GM23338 (cell line): ENCODE measurements around the gene AFAP1. TPM values are rescaled to one million over a fixed set of nuclear protein-coding genes. Genes with fewer than 3 reads are reported as not detected.

Source experiments
- ATAC-seq: fragments of 200-7000 bp; cut with Tn5 transposase; 3 replicates; pipeline ENCODE4 v1.9.1; 2020
- DNase-seq: peaks from one replicate; pipeline ENCODE4 v3.0.0-alpha.2; 2015; ENCODE audit warnings: low spot score
- H2AFZ ChIP-seq: fragments of 200-600 bp; sonication (generic); 2 replicates; pipeline ENCODE4 v1.8.0; 2016; ENCODE audit warnings: antibody characterized with exemption, mild to moderate bottlenecking, moderate library complexity
- H3F3A ChIP-seq: fragments of 200-600 bp; sonication (generic); replicated peaks from 2 replicates; pipeline ENCODE4 v1.8.0; 2017; ENCODE audit warnings: antibody characterized with exemption, mixed run types, low read depth
- H3K27ac ChIP-seq: fragments of 200-600 bp; sonication (generic); 2 replicates; pipeline ENCODE4 v1.6.1; 2016; ENCODE audit warnings: low read depth
- H3K27me3 ChIP-seq: fragments of 200-600 bp; sonication (generic); 2 replicates; pipeline ENCODE4 v1.8.0; 2016; ENCODE audit warnings: mild to moderate bottlenecking, mixed run types, moderate library complexity; ENCODE audit not compliant: insufficient read depth
- H3K36me3 ChIP-seq: fragments of 200-600 bp; sonication (generic); 2 replicates; pipeline ENCODE4 v1.8.0; 2016; ENCODE audit warnings: mild to moderate bottlenecking; ENCODE audit not compliant: insufficient read depth
- H3K4me1 ChIP-seq: fragments of 200-600 bp; sonication (generic); 2 replicates; pipeline ENCODE4 v1.8.0; 2016; ENCODE audit warnings: mild to moderate bottlenecking, moderate library complexity; ENCODE audit not compliant: insufficient read depth
- H3K4me2 ChIP-seq: fragments of 200-600 bp; sonication (generic); 2 replicates; pipeline ENCODE4 v1.7.1; 2017; ENCODE audit warnings: mixed run types
- H3K4me3 ChIP-seq: fragments of 200-600 bp; sonication (generic); 2 replicates; pipeline ENCODE4 v1.6.1; 2016; ENCODE audit warnings: mixed run types
- H3K79me2 ChIP-seq: fragments of 200-600 bp; sonication (generic); replicated peaks from 2 replicates; pipeline ENCODE4 v1.8.0; 2017; ENCODE audit warnings: mild to moderate bottlenecking; ENCODE audit not compliant: insufficient read depth
- H3K9me2 ChIP-seq: fragments of 200-600 bp; sonication (generic); 2 replicates; pipeline ENCODE4 v1.8.0; 2017; ENCODE audit not compliant: insufficient read depth
- H4K20me1 ChIP-seq: fragments of 200-600 bp; sonication (generic); replicated peaks from 2 replicates; pipeline ENCODE4 v1.8.0; 2017; ENCODE audit warnings: mild to moderate bottlenecking; ENCODE audit not compliant: insufficient read depth
- H3K27ac Mint-ChIP-seq: 2 replicates; pipeline ENCODE4 v1.8.0; 2020; ENCODE audit warnings: inconsistent platforms, mild to moderate bottlenecking, moderate library complexity, mixed read lengths
- H3K27me3 Mint-ChIP-seq: 3 replicates; pipeline ENCODE4 v1.8.0; 2022; ENCODE audit warnings: low read depth, mild to moderate bottlenecking, moderate library complexity, mixed read lengths, inconsistent platforms; ENCODE audit not compliant: insufficient read depth, poor library complexity
- H3K36me3 Mint-ChIP-seq: 3 replicates; pipeline ENCODE4 v1.8.0; 2021; ENCODE audit warnings: low read depth, mild to moderate bottlenecking, inconsistent platforms, moderate library complexity, mixed read lengths
- H3K4me1 Mint-ChIP-seq: 3 replicates; pipeline ENCODE4 v1.8.0; 2020; ENCODE audit warnings: mild to moderate bottlenecking, inconsistent platforms, mixed read lengths
- H3K4me3 Mint-ChIP-seq: 3 replicates; pipeline ENCODE4 v1.8.0; 2021; ENCODE audit warnings: moderate library complexity, mild to moderate bottlenecking, inconsistent platforms, mixed read lengths
- H3K9me3 Mint-ChIP-seq: 3 replicates; pipeline ENCODE4 v1.8.0; 2020; ENCODE audit warnings: moderate library complexity, mild to moderate bottlenecking, inconsistent platforms, mixed read lengths
- CREB1 ChIP-seq: fragments of 250-450 bp; sonication (Bioruptor Pico); IDR thresholded peaks from 2 replicates; pipeline ENCODE4 v1.5.0; 2020; ENCODE audit warnings: low read depth, mild to moderate bottlenecking, moderate library complexity
- CTCF ChIP-seq, 2 experiments: fragments of 200-600 bp in 1 of 2; sonication (generic) in 1 of 2; conservative IDR thresholded peaks; 2 replicates each; pipeline versions ENCODE4 v1.5.1 to v1.6.1; 2016 to 2017; ENCODE audit warnings: antibody characterized with exemption in 2 of 2, low read depth in 2 of 2, mild to moderate bottlenecking in 2 of 2, moderate library complexity in 1 of 2
- EZH2phosphoT487 ChIP-seq: fragments of 200-600 bp; sonication (generic); IDR thresholded peaks from one replicate; pipeline ENCODE4 v1.8.1; 2018; ENCODE audit warnings: antibody characterized with exemption; ENCODE audit not compliant: unreplicated experiment
- POLR2AphosphoS5 ChIP-seq: IDR thresholded peaks from 2 replicates; pipeline ENCODE4 v1.6.1; 2016; ENCODE audit warnings: antibody characterized with exemption, low read depth
- REST ChIP-seq: IDR thresholded peaks from one replicate; pipeline ENCODE4 v1.6.1; 2018; ENCODE audit warnings: antibody characterized with exemption; ENCODE audit not compliant: unreplicated experiment
- STAT1 ChIP-seq: IDR thresholded peaks from one replicate; pipeline ENCODE4 v1.6.1; 2016; ENCODE audit warnings: antibody characterized with exemption; ENCODE audit not compliant: unreplicated experiment
- ZNF114 ChIP-seq: fragments of 250-450 bp; sonication (Bioruptor Pico); IDR thresholded peaks from 2 replicates; pipeline ENCODE4 v1.5.0; 2020; ENCODE audit warnings: mild to moderate bottlenecking, moderate library complexity
- ZNF331 ChIP-seq: fragments of 250-450 bp; sonication (Bioruptor Pico); IDR thresholded peaks from 2 replicates; pipeline ENCODE4 v1.5.0; 2020; ENCODE audit warnings: low read depth, mild to moderate bottlenecking, moderate library complexity
- polyA plus RNA-seq: library from polyadenylated mRNA; unstranded; fragments of >200 nt; fragmentation: Nextera tagmentation; extraction: Ambion mirVana; gene quantifications from 2 replicates; pipeline ENCODE4 v1.2.1, GENCODE V29; 2016
- total RNA-seq: library from RNA; depleted of rRNA; stranded (reverse); fragments of >200 nt; shearing (Covaris generic); gene quantifications from 2 replicates; pipeline ENCODE4 v1.2.3, GENCODE V29; 2014
- TF ChIP-seq, protein P1 (sequence below): IDR thresholded peaks from 2 replicates; pipeline ENCODE4 v1.6.1; 2016; ENCODE audit warnings: antibody characterized with exemption

AFAP1 gene
- total and polyA plus RNA-seq, 2 experiments from 2014 or later, result 6.5 to 21.5 TPM

DNA sequence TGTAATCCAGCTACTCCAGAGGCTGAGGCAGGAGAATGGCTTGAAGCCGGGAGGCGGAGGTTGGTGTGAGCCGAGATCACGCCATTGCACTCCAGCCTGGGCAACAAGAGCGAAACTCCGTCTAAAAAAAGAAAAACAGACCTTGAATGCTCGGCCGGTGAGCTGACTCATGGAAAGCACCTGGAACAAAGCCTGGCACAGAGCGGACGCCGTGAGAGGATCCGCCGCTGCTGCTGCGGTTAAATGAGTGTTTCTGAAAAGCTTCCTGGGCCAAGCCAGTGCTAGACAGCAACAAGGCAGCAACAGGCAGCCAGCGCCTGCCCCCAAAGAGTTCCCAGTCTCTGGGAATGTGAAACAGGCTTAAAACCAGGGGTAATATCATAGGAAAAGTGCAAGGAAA lies 186.4 kb downstream of the AFAP1 start (continued):
- TF ChIP-seq, protein P1, sequence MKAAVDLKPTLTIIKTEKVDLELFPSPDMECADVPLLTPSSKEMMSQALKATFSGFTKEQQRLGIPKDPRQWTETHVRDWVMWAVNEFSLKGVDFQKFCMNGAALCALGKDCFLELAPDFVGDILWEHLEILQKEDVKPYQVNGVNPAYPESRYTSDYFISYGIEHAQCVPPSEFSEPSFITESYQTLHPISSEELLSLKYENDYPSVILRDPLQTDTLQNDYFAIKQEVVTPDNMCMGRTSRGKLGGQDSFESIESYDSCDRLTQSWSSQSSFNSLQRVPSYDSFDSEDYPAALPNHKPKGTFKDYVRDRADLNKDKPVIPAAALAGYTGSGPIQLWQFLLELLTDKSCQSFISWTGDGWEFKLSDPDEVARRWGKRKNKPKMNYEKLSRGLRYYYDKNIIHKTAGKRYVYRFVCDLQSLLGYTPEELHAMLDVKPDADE, result no peak
- TF ChIP-seq STAT1, result no peak
- no peak for TF ChIP-seq CREB1 (CRISPR knock-in tag)
- no peak for TF ChIP-seq REST
- TF ChIP-seq ZNF114 (CRISPR knock-in tag), result no peak
- no peak for TF ChIP-seq POLR2AphosphoS5
- no peak for TF ChIP-seq EZH2phosphoT487

DNA sequence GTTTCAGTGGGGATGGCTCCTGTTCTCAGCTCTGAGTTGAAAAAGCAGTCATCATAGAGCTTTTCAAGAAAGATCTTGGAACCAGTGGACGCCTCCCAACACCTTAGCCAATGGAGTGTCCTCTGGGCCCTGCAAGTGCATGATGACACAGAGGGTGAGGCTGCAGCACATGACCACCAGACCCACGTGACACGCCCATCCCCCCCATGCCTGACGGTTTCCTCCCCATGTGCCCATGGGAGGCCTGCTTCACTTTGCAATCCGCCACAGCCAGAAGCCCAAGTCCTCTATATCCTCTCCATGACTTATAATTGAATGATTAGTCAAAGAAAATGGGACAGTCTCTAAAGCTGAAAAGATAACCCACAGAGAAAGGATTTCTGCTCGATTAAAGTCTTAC lies 187.0 kb downstream of the AFAP1 start:
- no peak overlapping the region for H3K4me3 Mint-ChIP-seq

More for the DNA sequence above, 187.0 kb downstream of the AFAP1 start:
- no peak overlapping the region for H3K4me3 ChIP-seq
- no peak for DNase-seq
- H3F3A ChIP-seq, result no peaks in the 10 kb centered on the region
- ATAC-seq, result no peak
- no peak for TF ChIP-seq ZNF331 (CRISPR knock-in tag)
- TF ChIP-seq REST, result no peak
- no peak for TF ChIP-seq CTCF (conservative IDR thresholded peaks at IDR 0.05; ENCODE audit: low read depth in 2 of 2)
- no peak overlapping the region for H2AFZ ChIP-seq
- Mint-ChIP-seq H3K9me3 (no peaks in the 10 kb centered on the region), H3K27me3 (peaks cover 12% of the 10 kb centered on the region), H3K36me3 (no peaks in the 10 kb centered on the region; the same call in 2 of the 3 replicates), H3K27ac (no peak overlapping the region), H3K4me1 (peaks cover 2% of the 10 kb centered on the region; the same call in 2 of the 3 replicates)
- no peaks in the 10 kb centered on the region for H4K20me1 ChIP-seq
- no peaks in the 10 kb centered on the region for H3K79me2 ChIP-seq
- H3K4me2 ChIP-seq, result no peak overlapping the region
- H3K9me2 ChIP-seq, result no peaks in the 10 kb centered on the region
- H3K27me3 ChIP-seq, result no peaks in the 10 kb centered on the region
- no peak overlapping the region for H3K27ac ChIP-seq
- H3K36me3 ChIP-seq, result no peaks in the 10 kb centered on the region
- H3K4me1 ChIP-seq, result no peaks in the 10 kb centered on the region
